Measurements from ENCODE around the gene MACROD2. TPM values are rescaled to one million over a fixed set of nuclear protein-coding genes. Genes with fewer than 3 reads are reported as not detected.

Gene MACROD2
- total RNA-seq, 1 donor from 2014 or later = 6.7 TPM

- H3K27ac Mint-ChIP-seq = no peak overlapping the region
- no peak overlapping the region for H3K4me3 Mint-ChIP-seq
- TF ChIP-seq, protein P1, sequence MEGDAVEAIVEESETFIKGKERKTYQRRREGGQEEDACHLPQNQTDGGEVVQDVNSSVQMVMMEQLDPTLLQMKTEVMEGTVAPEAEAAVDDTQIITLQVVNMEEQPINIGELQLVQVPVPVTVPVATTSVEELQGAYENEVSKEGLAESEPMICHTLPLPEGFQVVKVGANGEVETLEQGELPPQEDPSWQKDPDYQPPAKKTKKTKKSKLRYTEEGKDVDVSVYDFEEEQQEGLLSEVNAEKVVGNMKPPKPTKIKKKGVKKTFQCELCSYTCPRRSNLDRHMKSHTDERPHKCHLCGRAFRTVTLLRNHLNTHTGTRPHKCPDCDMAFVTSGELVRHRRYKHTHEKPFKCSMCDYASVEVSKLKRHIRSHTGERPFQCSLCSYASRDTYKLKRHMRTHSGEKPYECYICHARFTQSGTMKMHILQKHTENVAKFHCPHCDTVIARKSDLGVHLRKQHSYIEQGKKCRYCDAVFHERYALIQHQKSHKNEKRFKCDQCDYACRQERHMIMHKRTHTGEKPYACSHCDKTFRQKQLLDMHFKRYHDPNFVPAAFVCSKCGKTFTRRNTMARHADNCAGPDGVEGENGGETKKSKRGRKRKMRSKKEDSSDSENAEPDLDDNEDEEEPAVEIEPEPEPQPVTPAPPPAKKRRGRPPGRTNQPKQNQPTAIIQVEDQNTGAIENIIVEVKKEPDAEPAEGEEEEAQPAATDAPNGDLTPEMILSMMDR (conservative IDR thresholded peaks at IDR 0.05) = no peak
- peaks cover 18% of the 10 kb centered on the region for H3K9me3 Mint-ChIP-seq
- H3K27me3 Mint-ChIP-seq = peaks cover 5% of the 10 kb centered on the region
- no peaks in the 10 kb centered on the region for H3K36me3 Mint-ChIP-seq
- no peak for DNase-seq (ENCODE audit: extremely low spot score, unreplicated experiment)
- peaks cover 6% of the 10 kb centered on the region for H3K4me1 Mint-ChIP-seq (ENCODE audit: unreplicated experiment)
Measured at GRCh38 chr20:15632680-15633079, 1637.4 kb downstream of the MACROD2 start.

- Mint-ChIP-seq H3K4me1 (ENCODE audit: unreplicated experiment) (peaks cover 20% of the 10 kb centered on the region), H3K4me3 (no peak overlapping the region), H3K27ac (no peak overlapping the region), H3K36me3 (no peaks in the 10 kb centered on the region), H3K9me3 (peaks cover 18% of the 10 kb centered on the region), H3K27me3 (peaks cover 5% of the 10 kb centered on the region)
- TF ChIP-seq, protein P1 (conservative IDR thresholded peaks at IDR 0.05) = no peak
- DNase-seq (ENCODE audit: extremely low spot score, unreplicated experiment) = no peak
Measured at GRCh38 chr20:15634102-15634501, 1638.8 kb downstream of the MACROD2 start.

GRCh38 chr20:15637546-15637945 lies 1642.2 kb downstream of the MACROD2 start:
- Mint-ChIP-seq H3K27me3 (peaks cover 7% of the 10 kb centered on the region), H3K4me3 (no peak overlapping the region), H3K9me3 (peaks cover 13% of the 10 kb centered on the region), H3K4me1 (ENCODE audit: unreplicated experiment) (peaks cover 27% of the 10 kb centered on the region), H3K36me3 (no peaks in the 10 kb centered on the region), H3K27ac (no peak overlapping the region)
- TF ChIP-seq, protein P1 (conservative IDR thresholded peaks at IDR 0.05) = no peak
- no peak for DNase-seq (ENCODE audit: extremely low spot score, unreplicated experiment)

GRCh38 chr20:15637950-15638754 lies 1642.8 kb downstream of the MACROD2 start:
- Mint-ChIP-seq H3K36me3 (no peaks in the 10 kb centered on the region), H3K4me3 (no peak overlapping the region), H3K27ac (no peak overlapping the region), H3K27me3 (peaks cover 7% of the 10 kb centered on the region), H3K9me3 (peaks cover 13% of the 10 kb centered on the region), H3K4me1 (ENCODE audit: unreplicated experiment) (peaks cover 27% of the 10 kb centered on the region)
- no peak for DNase-seq (ENCODE audit: extremely low spot score, unreplicated experiment)
- TF ChIP-seq, protein P1 (conservative IDR thresholded peaks at IDR 0.05) = peak; percentile 48

DNA sequence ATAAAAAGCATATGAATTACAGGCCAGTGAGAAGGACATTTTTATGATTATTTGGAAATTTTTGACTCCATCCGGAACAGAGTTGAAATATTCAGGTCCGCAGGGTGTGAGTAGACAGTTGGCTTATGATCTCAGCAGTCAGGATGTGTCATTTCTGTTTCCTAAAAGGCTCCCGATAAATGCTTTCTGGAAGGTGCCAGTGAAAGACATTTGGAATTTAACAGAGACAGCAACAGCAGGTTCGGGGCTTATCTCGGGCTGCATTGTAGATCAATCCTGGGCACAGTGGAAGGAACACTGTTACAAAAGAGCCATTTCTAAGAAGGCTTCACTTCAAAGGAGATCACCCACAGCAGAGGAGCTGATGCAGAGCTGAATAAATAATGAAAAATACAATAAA lies 1643.5 kb downstream of the MACROD2 start:
- TF ChIP-seq, protein P1 (conservative IDR thresholded peaks at IDR 0.05) = no peak
- H3K4me3 Mint-ChIP-seq = no peak overlapping the region

More for the DNA sequence above, 1643.5 kb downstream of the MACROD2 start:
- Mint-ChIP-seq H3K9me3 (peaks cover 12% of the 10 kb centered on the region), H3K27ac (no peak overlapping the region), H3K36me3 (no peaks in the 10 kb centered on the region), H3K27me3 (peaks cover 7% of the 10 kb centered on the region), H3K4me1 (ENCODE audit: unreplicated experiment) (peaks cover 27% of the 10 kb centered on the region)
- no peak for DNase-seq (ENCODE audit: extremely low spot score, unreplicated experiment)
